GM21447 (cell line): ENCODE measurements around the gene UGT1A8.

Experiments used
- ATAC-seq: cut with Tn5 transposase; IDR thresholded peaks from one replicate; pipeline ENCODE4 v1.9.1; 2021; ENCODE audit not compliant: unreplicated experiment

UGT1A8 gene

DNA sequence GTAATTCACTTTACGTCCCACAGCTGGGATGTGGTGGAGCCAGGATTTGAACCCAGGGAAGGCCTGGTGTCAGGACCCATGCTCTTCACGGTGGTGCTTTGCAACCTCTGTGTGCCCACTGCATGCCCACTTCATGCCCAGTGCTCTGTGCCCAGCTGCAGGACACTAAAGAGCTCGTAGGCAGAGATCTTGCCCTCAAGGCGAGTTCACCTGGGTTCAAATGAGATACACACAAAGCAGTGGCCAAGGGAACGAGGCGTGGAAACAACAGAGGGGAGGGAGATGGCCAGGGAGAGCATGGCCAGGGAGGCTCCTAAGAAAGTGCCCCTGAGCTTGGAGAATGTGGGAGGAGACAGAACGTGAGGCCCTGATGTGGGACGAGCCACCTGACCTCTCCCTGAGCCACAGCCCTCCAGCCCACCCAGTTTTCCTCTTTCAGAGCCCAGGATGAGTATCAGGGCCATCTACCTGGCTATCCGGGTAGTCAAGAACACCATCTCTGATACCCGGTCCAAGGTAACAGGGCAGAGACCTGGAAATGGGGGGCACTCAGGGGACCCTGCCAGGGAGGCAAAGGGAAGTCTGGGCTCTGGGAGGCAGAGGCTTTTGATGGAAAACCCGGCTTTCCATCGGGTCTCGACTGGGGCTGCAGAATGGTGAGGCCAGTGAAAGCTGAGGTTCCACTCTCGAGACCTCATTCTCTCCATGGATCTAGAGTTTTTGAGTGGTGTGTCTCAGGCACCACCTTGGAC is 181.1 kb downstream of the UGT1A8 start:
- no peak for ATAC-seq

DNA sequence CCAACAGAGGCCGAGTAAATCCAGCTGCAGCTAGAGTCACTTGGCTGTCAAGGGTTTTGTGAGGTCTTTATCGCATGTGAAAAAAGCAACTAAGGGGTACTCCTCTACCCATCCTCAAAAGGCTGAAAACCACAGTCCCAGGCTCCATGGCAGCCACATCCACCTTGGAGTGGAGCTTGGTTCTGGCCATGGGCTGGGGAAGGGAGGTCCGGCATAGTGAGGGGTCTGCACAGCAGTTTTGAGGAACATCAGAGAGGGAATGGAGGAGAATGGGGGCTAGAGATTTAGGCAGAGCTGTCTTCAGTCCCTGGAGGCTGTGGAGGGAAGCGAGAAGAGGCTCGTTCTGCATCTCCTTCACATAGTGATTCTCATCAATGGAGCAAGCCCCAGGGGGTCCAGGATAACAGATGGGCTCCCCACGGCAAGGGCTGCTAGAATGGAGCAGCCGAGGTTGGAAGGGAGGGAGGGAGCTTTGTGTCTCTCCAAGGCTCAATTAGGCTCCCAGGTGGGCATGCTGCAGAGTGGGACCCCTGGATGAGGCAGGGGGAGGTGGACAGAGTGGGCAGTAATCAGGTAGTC is 181.7 kb downstream of the UGT1A8 start:
- ATAC-seq, result no peak

DNA sequence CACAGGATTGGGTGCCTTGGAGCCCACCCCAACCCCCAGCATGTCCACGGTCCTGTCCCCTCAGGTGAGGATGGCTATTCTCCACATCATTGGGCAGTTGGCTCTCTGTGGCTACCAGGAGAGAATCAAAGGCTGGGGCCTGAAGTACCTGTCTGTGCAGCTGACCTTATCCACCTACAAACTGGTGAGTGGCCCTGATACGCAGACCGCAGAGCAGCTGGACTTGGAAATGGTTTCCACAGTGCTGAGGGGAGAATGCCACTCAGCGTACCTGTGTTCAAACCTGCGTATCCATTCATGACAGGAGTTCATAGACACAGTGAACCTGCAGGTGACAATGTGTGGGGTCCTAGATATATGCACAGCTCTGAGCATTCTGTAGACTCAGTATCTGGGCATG is 182.3 kb downstream of the UGT1A8 start:
- ATAC-seq, result no peak

DNA sequence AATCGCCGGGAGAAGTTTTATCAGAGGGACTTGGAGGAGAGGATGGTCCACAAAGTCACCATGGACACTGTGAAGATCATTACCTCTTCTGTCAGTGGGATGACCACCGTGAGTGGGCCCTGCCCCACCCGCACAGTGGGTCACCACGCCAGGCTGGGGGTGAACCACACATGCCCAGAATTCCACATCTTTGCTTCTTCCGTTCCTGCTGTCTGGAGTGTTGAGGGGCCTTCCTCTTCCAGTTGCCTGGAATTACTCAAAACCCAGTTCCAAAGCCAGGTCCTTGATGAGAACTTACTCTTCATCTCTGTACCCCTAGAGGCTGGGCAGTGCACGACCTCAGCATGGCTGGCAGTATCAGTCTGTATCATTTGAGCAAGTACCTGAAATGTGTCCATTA is 182.8 kb downstream of the UGT1A8 start:
- ATAC-seq, result no peak

DNA sequence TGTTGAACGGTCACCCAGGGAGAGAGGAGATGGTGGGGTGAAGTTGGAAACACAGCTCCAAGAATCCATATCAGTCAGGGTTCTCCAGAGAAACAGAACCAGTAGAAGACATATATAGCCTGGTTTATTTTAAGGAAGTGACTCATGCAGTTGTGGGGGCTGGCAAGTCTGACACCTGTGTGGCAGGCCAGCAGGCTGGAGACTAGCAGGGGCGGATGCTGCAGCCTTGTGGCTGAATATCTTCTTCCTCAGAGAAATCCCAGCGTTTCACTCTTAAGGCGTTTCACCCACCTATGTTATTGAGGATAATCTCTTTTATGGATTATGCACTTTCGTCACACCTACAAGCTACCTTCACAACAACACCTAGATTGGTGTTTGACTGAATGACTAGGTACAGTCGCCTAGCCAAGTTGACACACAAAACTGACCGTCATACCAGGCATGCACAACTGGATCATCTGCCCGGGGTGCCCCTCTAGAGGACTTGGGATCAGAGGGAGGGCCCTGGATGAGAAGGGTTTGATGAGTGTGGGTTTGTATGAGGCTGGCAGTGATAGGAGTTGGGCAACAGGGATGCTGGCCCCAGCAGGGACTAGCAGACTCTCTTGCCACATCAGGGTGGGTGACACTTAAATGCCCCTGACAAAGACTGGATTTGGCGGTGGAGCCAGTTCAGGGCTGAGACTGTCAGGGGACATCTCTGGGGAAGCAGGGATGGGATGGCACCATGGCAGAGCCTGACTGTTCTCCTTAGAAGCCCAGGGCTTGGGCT is 184.1 kb downstream of the UGT1A8 start:
- peak; percentile 53 for ATAC-seq

DNA sequence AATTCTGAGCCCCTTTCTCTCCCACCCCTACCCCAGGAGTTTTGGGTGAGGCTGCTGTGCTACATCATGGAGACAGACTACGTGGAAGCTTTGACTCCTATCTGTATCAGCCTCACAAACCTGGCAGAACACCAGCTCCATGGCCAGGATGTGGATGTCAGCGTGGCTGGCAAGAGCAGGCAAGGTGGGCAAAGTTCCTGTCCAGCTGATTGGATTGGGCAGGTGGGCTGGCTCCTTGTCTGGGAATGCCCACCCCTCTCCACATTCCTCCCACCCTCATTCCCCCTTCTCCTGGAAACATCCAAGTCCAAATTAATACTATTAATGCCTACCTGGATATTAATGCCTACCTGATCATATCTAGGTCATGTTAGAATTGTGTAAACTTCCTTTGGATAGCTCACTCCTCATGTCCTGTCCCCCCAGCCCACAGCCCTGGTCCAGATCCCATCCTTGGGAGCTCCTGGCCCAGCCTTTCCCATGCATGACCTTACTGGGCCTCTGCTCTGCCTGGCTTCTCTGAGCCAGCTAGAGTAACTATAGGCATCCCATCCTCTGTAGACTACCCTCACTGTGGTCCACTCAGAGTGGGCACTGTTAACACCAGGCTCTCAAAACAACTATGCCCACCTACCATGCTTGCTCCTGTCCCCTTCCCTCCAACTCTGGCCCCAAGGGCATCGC is 184.8 kb downstream of the UGT1A8 start:
- ATAC-seq, result no peak

DNA sequence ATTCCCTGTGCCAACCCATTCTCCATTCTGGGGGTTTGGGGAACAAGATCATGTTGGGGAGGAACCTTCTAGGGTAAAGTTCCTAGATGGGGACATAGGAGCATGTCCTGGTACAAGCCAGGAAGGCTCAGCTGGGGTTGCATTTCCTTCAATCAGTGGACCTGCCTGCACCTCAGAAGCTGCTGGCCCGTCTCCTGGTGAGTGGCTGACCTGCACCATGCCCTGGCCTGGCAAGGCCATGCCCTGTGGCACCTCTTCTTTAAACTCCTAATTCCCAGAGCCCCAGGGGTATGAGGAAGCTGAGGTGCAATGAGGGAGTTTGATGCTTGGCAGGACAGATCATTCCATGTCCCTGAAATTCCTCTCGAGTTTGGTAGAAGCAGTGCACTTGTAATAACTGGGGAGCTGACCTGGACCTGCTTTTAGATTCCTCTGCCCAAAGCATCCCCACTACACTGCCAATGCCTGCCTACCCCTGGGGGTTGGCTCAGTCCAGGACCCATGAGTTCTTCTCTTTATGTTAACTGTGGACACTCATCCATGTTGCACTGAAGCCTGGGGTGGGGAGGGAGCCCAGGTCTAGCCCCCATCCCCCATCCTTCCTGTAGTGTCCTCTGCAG is 186.0 kb downstream of the UGT1A8 start:
- ATAC-seq, result no peak

DNA sequence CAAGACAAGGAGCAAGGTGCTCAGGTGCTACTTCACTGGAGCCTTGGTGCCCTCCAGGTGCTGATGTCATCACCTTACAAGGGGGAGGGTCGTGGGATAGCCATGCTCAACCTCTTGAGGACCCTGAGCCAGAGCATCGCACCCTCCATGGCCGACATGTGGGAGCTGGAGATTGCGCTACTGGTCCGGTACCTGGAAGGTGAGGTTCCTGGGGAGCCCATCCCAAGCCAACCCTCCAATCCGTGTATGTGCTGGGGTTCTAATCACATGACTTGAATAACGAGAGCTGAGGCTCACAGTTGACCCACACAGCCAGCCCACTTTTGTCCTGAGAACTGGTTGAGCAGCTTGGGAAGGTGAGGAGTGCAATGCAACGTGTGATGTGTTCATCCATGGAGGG is 186.6 kb downstream of the UGT1A8 start:
- no peak for ATAC-seq

DNA sequence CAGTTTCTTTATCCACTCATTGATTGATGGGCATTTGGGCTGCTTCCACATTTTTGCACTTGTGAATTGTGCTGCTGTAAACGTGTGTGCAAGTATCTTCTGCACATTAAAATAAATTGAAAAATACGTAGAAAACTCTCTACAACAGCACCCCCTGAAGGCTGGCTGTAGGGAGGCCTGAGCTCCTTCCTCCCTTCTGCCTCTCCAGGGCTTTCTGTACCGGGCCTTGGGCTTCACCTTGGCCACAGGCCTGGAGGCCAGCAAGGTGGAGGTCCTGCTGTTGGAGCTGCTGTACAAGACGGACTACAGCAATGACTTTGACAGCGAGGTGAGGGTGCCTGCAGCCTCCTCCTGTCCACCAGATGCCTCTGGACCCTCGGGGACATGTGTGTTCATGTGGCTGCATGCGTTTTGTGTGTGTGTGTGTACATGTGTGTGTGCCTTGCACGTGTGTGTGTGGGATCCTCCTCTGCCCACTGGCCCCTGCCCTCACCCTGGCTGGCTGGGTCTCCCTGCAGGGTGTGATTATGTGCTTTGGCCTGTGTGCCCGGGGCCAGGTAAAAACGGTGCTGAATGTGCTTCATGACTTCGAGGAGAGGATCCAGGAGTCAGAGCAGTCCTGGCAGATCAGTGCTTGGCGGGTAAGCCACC is 189.9 kb downstream of the UGT1A8 start:
- ATAC-seq, result no peak

DNA sequence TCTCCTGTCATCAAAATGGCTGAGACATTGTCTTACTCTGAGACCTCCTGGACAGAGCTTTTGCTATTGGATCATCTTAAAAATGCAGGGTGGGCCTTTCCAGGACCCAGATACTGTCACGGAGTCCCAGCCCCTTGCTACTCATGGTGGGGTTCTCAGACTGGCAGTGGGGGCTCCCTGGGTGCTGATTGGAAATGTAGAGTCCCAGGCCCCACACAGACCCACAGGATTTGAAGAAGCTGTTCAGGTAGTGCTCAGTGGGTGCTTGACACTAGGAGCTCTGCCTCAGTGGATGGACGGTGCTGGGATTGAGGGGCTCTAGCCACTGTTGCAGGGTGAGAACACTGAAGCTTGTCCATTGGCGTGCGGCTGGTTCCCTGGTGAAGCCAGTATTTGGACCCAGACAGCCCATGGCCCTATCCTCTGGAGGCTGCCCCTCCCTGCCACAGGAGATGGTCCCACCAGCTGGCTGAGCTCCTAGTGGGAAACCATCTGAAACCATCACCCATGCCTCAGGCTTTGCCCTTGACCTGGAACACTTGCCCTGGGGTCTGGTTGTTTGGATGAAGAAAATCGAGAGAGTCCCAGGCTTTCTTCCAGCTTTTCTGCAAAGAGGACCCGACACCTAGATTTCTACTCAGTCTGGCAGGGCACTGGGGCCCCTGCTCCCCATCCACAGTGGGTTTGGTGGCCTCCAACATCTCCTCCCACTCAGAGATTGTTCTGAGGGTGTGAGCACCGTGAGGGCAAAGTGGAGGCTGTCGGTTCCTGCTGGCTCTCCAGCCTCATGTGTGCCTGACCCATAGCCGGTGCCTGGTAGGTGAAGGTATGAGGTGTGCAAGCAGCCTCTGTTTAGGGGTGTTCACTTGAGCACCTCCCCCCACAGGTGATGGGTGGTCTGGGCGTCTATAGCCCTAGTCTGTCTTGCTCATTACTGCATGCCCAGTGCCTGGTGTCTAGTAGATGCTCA is 190.8 kb downstream of the UGT1A8 start:
- ATAC-seq, result no peak

DNA sequence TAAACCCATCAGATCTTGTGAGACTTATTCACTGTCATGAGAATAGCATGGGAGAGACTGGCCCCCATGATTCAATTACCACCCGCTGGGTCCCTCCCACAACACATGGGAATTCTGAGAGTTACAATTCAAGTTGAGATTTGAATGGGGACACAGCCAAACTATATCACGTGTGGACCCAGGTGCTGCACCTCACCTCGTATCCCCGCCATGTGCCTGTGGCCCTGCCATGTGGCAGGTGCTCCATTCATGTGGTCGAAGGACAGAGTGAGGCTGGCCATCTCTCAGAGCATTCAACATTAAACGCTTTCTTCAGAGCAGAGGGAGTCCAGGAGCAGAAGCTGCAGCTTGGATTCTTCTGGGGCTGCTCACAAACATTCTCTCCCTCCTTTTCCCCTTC is 193.0 kb downstream of the UGT1A8 start:
- no peak for ATAC-seq

DNA sequence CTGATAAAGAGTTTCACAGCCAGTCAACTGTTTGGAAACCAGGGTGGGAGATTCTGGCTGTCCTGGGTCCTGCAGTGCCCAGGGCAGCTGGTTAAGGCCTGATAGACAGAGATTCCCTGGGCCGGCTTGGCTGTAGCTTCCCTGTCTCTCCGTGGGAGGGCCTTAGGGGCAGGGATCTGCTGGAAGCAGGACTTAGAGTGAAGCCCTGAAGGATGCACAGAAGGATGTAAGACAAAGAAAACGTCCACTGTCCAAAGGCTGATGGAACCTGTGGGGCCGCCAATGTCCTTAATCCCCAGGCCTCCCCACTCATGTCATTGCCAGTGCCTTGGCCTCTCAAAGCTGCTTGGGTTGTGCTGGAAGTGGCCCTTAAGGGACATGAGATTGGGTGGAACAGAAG is 193.7 kb downstream of the UGT1A8 start:
- no peak for ATAC-seq

DNA sequence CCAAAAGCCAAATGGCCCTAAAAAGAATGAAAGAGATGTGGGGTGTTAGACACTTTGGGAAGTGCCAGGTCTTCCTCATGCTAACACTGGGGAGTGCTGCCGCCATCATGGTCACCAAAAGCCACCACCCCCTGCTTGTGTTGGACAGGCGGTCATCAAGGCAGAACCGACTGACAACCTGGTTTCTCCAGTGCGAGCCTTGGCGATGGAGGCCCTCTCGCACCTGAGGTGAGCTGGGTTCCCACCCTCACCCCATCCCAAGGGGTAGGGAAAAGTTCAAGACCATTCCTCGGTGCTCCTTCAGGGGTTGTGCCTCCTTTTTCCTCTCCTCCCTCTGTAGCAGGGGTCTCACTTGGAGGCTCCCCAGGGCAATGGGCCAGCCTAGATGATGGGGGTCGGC is 194.3 kb downstream of the UGT1A8 start:
- no peak for ATAC-seq

DNA sequence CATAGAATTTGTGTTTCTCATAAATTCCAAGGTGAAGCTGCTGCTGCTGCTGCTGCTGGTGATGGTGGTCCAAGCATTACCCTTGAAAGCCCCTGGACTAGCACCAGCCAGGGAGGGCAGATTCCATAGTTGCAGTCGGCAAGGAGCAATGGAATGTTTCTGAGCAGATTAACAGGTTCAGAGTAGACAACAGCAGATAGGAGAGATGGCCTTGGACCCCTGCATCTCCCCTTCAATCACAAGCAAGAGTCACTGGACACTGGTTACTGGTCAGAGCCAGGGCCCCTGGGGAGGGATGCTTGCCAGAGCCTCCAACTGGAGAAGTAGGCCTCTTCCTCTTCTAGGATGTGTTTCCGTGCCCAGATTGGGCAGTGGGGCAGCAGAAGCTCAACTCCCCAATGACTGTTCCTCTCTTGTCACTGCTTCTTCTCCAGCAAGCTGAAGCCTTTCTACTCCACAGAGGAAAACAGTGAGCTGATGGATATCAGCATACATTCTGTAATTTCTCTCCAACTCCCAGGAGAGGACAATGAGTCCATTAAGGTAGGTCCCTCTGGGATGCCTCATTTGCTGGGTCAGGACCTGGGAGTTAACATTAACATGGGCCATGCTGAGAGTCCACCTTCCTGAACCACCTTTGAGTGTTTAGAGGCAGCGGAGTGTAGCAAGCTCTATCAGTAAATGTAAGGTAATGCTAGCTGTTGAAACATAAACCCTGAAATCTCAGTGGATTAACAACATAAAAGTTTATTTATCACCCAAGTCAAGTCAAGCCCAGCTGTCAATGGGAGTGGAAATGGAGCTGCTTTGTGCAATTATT is 196.0 kb downstream of the UGT1A8 start:
- ATAC-seq, result no peak

DNA sequence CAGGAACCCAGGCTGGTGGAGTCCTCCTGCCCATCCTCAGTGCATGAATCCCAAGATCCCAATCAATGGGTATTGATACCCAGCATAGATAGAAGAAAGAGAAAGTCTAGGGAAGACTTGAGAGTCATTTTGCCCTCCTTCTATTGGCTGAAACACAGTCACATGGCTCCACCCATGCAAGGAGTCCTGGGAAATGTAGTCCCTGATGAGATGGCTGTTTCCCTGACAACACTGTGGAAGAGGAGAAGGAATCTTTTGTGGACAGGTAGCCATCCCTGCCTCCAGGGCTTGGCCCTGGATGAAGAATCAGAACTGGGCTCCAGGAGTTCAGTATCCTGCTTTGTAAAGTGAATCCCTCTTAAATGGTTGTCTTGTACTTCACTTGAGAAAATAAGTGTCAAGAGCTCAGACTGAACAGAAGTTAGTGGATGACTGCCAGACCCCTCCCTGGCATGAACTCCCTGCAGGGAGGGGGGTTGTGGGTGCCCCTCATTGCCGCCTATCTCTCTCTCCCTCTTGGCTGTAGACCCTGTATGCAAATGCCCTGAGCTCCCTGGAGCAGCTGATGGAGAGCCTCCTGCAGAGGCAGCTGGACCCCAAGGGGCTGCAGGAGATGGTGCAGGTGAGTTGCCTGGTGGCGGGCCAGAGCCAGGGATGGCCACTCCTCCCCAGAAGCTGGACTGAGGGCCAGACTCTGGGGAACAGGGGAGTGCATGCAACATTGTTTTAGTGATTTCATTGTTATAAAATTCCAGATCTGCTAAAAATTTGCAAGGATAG is 196.8 kb downstream of the UGT1A8 start:
- ATAC-seq, result no peak

DNA sequence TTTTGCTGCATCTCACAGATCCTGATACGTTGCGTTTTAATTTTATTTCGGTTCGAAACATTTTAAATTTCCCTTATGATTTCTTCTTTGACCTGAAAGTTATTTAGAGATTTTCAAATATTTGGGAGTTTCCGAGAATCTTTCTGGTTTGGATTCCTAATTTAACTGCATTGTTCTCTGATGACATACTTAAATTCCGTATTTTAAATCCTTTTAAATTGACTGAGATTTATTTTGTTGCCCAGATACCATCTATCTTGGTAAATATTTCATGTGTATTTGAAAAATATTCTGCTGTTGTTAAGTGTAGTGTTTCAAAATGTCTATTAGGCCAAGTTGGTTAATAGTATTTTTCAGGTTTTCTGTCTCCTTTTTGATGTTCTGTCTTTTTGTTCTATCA is 198.4 kb downstream of the UGT1A8 start:
- no peak for ATAC-seq

DNA sequence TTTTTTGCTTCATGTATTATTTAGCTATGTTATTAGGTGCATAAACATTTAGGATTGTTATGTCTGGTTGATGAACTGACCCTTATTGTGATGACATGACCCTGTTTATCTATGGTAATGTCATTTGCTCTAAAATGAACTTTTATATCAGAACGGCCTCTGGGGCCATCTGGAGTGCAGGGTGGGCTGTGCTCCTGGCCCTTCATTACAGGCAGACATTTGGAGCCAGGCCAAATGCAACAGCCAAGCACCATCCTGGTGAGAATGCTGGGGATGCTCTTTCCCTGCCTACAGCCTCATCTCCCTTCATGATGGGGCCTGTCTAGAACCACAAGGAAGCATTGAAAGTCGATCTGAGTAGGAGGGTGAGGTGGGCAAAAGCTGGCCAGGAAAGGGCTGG is 198.9 kb downstream of the UGT1A8 start:
- ATAC-seq, result no peak

DNA sequence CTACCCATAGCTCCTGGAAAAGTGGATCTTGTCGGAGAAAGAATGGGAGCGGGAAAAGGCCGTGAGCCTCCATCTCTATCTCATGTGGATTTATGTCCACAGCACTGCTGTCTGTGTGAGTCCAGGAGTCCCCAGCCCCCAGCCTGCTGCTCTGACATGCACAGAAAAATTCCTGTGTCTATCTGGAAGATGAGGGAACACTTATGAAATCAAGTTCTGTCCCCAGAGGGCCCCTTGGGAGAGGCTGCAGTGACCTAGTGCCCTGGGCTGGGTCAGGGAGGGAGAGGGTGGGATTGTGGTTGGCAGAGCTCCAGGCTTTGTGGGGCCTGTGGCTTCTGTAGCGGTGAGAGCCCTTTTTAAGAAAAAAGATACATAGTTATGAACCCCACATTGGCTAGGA is 199.3 kb downstream of the UGT1A8 start:
- ATAC-seq, result no peak
